OCI-LY1 (cell line): ENCODE data around the gene GNAS.

Source experiments
- EZH2 ChIP-seq: fragments of 200-600 bp; sonication (generic), shearing (Covaris generic); IDR thresholded peaks from 2 replicates; pipeline ENCODE4 v1.8.0; 2017; ENCODE audit warnings: borderline replicate concordance, mixed run types, mild to moderate bottlenecking, antibody characterized with exemption, low read length, moderate library complexity, mixed read lengths
- TF ChIP-seq, protein P1 (sequence below): fragments of 200-600 bp; sonication (generic), shearing (Covaris generic); IDR thresholded peaks from 2 replicates; pipeline ENCODE4 v1.5.1; 2017; ENCODE audit warnings: mild to moderate bottlenecking, antibody characterized with exemption, low read length, moderate library complexity, mixed read lengths

GRCh38 chr20:58810116-58810878 is 42.2 kb upstream of the GNAS start:
- TF ChIP-seq, protein P1, sequence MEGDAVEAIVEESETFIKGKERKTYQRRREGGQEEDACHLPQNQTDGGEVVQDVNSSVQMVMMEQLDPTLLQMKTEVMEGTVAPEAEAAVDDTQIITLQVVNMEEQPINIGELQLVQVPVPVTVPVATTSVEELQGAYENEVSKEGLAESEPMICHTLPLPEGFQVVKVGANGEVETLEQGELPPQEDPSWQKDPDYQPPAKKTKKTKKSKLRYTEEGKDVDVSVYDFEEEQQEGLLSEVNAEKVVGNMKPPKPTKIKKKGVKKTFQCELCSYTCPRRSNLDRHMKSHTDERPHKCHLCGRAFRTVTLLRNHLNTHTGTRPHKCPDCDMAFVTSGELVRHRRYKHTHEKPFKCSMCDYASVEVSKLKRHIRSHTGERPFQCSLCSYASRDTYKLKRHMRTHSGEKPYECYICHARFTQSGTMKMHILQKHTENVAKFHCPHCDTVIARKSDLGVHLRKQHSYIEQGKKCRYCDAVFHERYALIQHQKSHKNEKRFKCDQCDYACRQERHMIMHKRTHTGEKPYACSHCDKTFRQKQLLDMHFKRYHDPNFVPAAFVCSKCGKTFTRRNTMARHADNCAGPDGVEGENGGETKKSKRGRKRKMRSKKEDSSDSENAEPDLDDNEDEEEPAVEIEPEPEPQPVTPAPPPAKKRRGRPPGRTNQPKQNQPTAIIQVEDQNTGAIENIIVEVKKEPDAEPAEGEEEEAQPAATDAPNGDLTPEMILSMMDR = no peak
- TF ChIP-seq EZH2 = no peak
